HepG2 (cell line): ENCODE measurements around the gene PRDM15. TPM values are rescaled to one million over a fixed set of nuclear protein-coding genes. Genes with fewer than 3 reads are reported as not detected.

ENCODE experiments used
- GFI1 ChIP-seq: sonication (generic); formaldehyde crosslinking; IDR thresholded peaks from 2 replicates; pipeline ENCODE4 v1.5.0; 2020; ENCODE audit warnings: missing genetic modification reagents, mild to moderate bottlenecking, borderline replicate concordance
- IRF1 ChIP-seq: sonication (generic); formaldehyde crosslinking; IDR thresholded peaks from 2 replicates; pipeline ENCODE4 v1.4.0; 2020; ENCODE audit warnings: low read depth, mild to moderate bottlenecking, missing genetic modification reagents
- KLF12 ChIP-seq: sonication (generic); formaldehyde crosslinking; IDR thresholded peaks from 2 replicates; pipeline ENCODE4 v1.4.0; 2020; ENCODE audit warnings: missing genetic modification reagents, borderline replicate concordance
- SOX13 ChIP-seq, 3 experiments: fragments of 450-650 bp in 1 of 3; sonication (generic) in 1 of 3; formaldehyde crosslinking in 1 of 3; IDR thresholded peaks in 2 of 3; conservative IDR thresholded peaks in 1 of 3; 2 replicates each; pipeline versions ENCODE4 v1.5.0 to v1.6.1; 2016 to 2020; ENCODE audit warnings: antibody characterized with exemption in 1 of 3, mild to moderate bottlenecking in 1 of 3, missing compliant biosample characterization in 1 of 3, missing genetic modification reagents in 1 of 3, moderate library complexity in 1 of 3
- ZNF142 ChIP-seq: sonication (generic); formaldehyde crosslinking; IDR thresholded peaks from 2 replicates; pipeline ENCODE4 v1.4.0; 2020; ENCODE audit warnings: missing genetic modification reagents
- ZNF225 ChIP-seq: sonication (generic); formaldehyde crosslinking; IDR thresholded peaks from 2 replicates; pipeline ENCODE4 v1.4.0; 2020; ENCODE audit warnings: mild to moderate bottlenecking, missing genetic modification reagents
- ZNF24 ChIP-seq: fragments of 450-650 bp; IDR thresholded peaks from 2 replicates; pipeline ENCODE4 v1.6.1; 2017; ENCODE audit warnings: antibody characterized with exemption, mild to moderate bottlenecking
- ZNF260 ChIP-seq: sonication (generic); formaldehyde crosslinking; IDR thresholded peaks from 2 replicates; pipeline ENCODE4 v1.4.0; 2020; ENCODE audit warnings: missing genetic modification reagents, low read depth, mild to moderate bottlenecking, borderline replicate concordance
- ZNF362 ChIP-seq: sonication (generic); formaldehyde crosslinking; IDR thresholded peaks from 2 replicates; pipeline ENCODE4 v1.4.0; 2020; ENCODE audit warnings: missing genetic modification reagents, mild to moderate bottlenecking, borderline replicate concordance
- ZNF616 ChIP-seq: sonication (generic); formaldehyde crosslinking; IDR thresholded peaks from 2 replicates; pipeline ENCODE4 v1.5.0; 2020; ENCODE audit warnings: low read depth, mild to moderate bottlenecking, missing genetic modification reagents
- ZSCAN29 ChIP-seq: sonication (generic); formaldehyde crosslinking; conservative IDR thresholded peaks from 2 replicates; pipeline ENCODE4 v1.4.0; 2020; ENCODE audit warnings: mild to moderate bottlenecking, missing genetic modification reagents
- polyA plus RNA-seq, 8 experiments: library from polyadenylated mRNA; depleted of rRNA in 3 of 8; stranded (reverse) in 7 of 8; unstranded in 1 of 8; fragments of >200 nt; fragmentation: Illumina TruSeq in 4 of 8; extraction: Trizol in 4 of 8; gene quantifications; 2 replicates each; pipeline versions ENCODE4 v1.2.1 to v1.2.3, GENCODE V29; 2011 to 2016; ENCODE audit warnings: low read depth in 4 of 8, missing spikeins in 1 of 8, mixed read lengths in 1 of 8; ENCODE audit not compliant: insufficient read depth in 1 of 8
- total RNA-seq, 5 experiments: library from RNA; depleted of rRNA; stranded (reverse); fragments of >200 nt; fragmentation: Illumina TruSeq; extraction: Trizol; gene quantifications; 2 replicates each; pipeline ENCODE4 v1.2.3, GENCODE V29; 2016; ENCODE audit warnings: low read depth in 1 of 5

Gene PRDM15
- total and polyA plus RNA-seq, 2 of the 13 experiments (the other 11 are each of a cell fraction or from before 2014, with no cell fraction given) = 4.0 to 6.9 TPM

- no peak for TF ChIP-seq ZNF142 (CRISPR knock-in tag)
- no peak for TF ChIP-seq SOX13 (IDR thresholded peaks at IDR 0.05)
- TF ChIP-seq SOX13 (CRISPR knock-in tag; conservative IDR thresholded peaks at IDR 0.05 in 1 of 2, IDR thresholded peaks at IDR 0.05 in 1 of 2) = 0 out of 4 replicates have a peak, but pooled peaks of 1 of the 2 experiments have one; percentile 3
- TF ChIP-seq GFI1 = no peak
- no peak for TF ChIP-seq ZNF260 (CRISPR knock-in tag)
- no peak for TF ChIP-seq ZNF24
- TF ChIP-seq IRF1 (CRISPR knock-in tag) = no peak
- TF ChIP-seq ZNF616 (CRISPR knock-in tag) = no peak
- TF ChIP-seq ZNF362 (CRISPR knock-in tag) = 0 out of 2 replicates have a peak, but pooled peaks have one; percentile 23
- TF ChIP-seq KLF12 = no peak
- TF ChIP-seq ZNF225 (CRISPR knock-in tag) = no peak
- no peak for TF ChIP-seq ZSCAN29 (CRISPR knock-in tag)
Observed at GRCh38 chr21:41767606-41768436, 111.3 kb downstream of the PRDM15 start (continued).
